Renal cortex interstitium (tissue), 15 donors: ENCODE results near the gene SCNN1B. TPM values are rescaled to one million over a fixed set of nuclear protein-coding genes. Genes with fewer than 3 reads are reported as not detected.
"Not testable (repeated sequence)": the region's sequence is repeated elsewhere in the genome, so short reads cannot be mapped to it uniquely, and the experiment has no call there.

Source experiments
- DNase-seq, 11 donors: peaks; one replicate each; pipeline ENCODE4 v3.0.0-alpha.2; 2013; ENCODE audit warnings: low read depth in 9 of 11, low spot score in 4 of 11; ENCODE audit errors: extremely low read depth in 1 of 11
- long read RNA-seq, 16 experiments: transcript quantifications; one replicate each; lab custom pipeline, GENCODE V29; 2026
- polyA plus RNA-seq, 3 donors: library from polyadenylated mRNA; unstranded; fragments of 120-200 nt; gene quantifications; one replicate each; pipeline ENCODE4 v1.2.1, GENCODE V29; 2013; ENCODE audit not compliant: insufficient read length in 3 of 3

The SCNN1B gene, protein sequence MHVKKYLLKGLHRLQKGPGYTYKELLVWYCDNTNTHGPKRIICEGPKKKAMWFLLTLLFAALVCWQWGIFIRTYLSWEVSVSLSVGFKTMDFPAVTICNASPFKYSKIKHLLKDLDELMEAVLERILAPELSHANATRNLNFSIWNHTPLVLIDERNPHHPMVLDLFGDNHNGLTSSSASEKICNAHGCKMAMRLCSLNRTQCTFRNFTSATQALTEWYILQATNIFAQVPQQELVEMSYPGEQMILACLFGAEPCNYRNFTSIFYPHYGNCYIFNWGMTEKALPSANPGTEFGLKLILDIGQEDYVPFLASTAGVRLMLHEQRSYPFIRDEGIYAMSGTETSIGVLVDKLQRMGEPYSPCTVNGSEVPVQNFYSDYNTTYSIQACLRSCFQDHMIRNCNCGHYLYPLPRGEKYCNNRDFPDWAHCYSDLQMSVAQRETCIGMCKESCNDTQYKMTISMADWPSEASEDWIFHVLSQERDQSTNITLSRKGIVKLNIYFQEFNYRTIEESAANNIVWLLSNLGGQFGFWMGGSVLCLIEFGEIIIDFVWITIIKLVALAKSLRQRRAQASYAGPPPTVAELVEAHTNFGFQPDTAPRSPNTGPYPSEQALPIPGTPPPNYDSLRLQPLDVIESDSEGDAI
- 10 to 100 TPM; 11.2 to 21.8 (median 12.3) TPM for polyA plus RNA-seq
- long read RNA-seq, donor 1: 0 reads
- long read RNA-seq, donor 2, partial matches to known transcripts: 0 of 2 reads
- long read RNA-seq, donor 2, other reads (novel, unspliced or antisense): 0 of 2 reads
- long read RNA-seq, donor 3, partial matches to known transcripts: 0 of 4 reads
- long read RNA-seq, donor 3, other reads (novel, unspliced or antisense): 0 of 4 reads
- long read RNA-seq, donor 4: 0 reads
- long read RNA-seq, donor 5: 0 reads
- long read RNA-seq, donor 6, partial matches to known transcripts: 0 of 7 reads
- long read RNA-seq, donor 6, other reads (novel, unspliced or antisense): 6 of 7 reads
- long read RNA-seq, donor 7: 0 reads
- long read RNA-seq, donor 8: 0 reads
- long read RNA-seq, donor 9: 0 reads
- long read RNA-seq, donor 10: 0 reads
- long read RNA-seq, donor 11, partial matches to known transcripts: 0 of 3 reads
- long read RNA-seq, donor 11, other reads (novel, unspliced or antisense): 0 of 3 reads
- long read RNA-seq, donor 12, partial matches to known transcripts: 0 of 2 reads
- long read RNA-seq, donor 12, other reads (novel, unspliced or antisense): 0 of 2 reads
- long read RNA-seq, donor 13: 0 reads
- long read RNA-seq, donor 14: 0 reads
- long read RNA-seq, donor 15: 0 reads
- long read RNA-seq, donor 16, transcript SCNN1B-202 (13 exons, 2,597 nt): major isoform, 10 of 10 reads
- long read RNA-seq, donor 16, partial matches to known transcripts: 0 of 10 reads
- long read RNA-seq, donor 16, other reads (novel, unspliced or antisense): 0 of 10 reads

DNA sequence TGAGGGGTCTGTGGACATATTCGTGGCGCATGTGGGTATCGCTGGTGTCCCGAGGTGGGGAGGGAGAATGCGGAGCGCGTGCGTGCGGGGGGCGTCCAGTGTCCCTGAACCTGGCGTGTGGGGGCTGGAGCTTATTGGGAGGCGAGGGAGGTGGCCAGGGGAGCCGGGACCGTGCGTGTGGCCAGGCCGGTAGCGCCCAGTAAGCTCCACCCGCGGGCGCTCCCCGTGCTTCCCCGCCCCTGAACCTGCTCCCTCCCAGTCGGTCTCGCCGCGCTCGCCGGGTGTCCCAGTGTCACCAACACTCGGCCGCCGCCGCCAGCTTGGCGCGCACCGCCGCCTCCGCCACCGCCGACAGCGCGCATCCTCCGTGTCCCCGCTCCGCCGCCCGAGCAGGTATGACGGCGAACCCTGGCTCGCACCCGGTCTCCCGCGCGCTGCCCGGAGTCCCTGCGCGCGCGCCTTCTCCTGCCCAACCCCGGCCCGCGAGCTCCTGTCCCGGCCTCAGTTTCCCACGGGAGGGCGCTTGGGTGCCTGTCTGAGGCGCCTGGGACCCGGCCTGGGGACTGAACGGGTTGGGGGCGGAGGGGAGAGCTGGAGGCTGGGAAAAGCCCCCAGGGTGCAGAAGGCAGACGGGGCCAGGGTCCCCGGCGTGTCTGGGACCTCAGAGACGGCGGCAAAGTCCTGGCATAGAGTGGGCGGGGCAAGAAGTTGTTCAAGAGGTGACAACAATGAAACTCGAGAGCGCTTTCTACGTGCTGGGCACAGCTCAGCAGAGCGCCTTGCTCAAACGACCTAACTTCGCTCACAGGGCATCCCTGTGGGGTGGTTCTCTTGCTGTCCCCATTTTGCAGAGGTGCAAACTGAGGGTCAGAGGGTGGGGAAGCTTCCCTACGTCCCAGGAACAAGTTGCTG, at the start of gene SCNN1B:
Gene SCNN1B, plus strand, starts transcription at position 258 of the 912 bp plus-strand sequence. CDS start 46,298 bp downstream, outside the sequence.
- no peak for DNase-seq

DNA sequence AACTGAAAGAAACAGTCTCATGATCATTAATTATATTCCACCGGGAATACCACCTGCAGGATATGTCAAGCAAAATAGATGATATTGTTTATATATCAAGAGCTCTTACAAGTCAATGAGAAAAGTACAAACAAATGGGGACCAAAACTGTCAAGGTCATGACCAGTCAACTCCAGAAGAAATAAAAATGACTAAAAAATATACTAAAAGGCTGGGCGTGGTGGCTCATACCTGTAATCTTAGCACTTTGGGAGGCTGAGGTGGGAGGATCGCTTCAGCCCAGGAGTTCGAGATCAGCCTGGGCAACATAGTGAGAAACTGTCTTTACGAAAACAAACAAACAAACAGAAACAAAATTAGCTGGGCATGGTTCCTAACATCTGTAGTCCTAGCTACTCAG, 49.8 kb upstream of the SCNN1B start:
- DNase-seq: no peak

DNA sequence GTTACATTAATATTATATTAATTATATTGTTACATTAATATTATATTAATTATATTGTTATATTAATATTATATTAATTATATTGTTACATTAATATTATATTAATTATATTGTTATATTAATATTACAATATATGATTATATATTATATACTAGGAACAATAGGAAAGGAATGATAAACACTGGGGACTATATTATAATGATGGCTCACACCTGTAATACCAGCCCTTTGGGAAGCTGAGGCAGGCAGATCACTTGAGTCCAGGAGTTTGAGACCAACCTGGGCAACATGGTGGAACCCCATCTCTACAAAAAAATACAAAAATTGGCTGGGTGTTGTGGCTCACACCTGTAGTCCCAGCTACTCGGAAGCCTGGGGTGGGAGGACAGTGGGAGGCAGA, 48.5 kb upstream of the SCNN1B start:
- DNase-seq: not testable (repeated sequence)

DNA sequence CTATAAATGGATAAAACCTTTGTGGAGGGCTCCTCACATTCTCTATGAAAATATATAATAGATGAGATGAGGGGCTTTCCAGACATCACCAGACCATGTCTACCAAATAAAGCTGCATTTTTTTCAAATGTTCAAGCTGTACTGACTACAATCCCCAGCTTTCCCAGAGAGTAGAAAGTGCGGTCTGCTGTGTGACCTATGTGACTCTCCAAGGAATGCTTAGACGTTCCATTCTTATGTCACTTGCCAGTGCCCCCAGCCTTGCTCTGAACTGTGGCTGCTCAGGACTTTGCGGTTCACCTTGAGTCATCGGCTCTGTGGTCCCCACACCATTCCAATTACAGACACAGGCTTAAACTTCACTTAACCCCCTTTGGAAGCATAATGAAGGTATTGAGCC, 47.8 kb upstream of the SCNN1B start:
- DNase-seq: no peak

DNA sequence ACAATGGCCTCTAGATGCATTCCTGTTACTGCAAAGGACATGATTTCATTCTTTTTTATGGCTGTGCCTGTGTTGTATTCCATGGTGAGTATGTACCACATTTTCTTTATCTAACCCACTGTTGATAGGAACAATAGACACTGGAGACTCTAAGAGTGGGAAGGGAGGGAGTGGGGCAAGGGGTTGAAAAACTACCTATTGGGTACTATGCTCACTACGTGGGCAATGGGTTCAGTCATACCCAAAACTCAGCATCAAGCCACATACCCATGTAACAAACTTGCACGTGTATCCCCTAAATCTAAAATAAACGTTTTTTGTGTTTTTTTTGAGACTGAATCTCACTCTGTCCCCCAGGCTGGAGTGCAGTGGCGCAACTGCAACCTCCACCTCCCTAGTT, 47.1 kb upstream of the SCNN1B start:
- no peak for DNase-seq

DNA sequence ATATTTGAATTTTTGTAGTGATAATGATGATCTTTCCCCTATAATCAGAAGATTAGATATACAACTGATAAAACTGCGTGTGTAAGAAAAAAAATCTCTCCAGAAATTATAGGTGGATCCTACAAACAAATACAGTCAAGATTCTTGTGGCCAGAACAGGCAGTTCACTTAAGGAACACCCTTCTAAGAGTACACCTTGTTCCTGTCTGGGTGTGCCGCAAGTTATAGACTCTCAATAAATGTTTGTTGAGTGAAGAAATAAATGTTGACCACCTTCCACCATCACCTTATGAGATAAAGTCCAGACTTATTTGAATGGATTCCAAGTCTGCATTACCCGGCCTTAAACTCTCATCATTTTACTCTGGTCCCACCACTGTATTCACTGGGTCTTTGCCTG, 45.7 kb upstream of the SCNN1B start:
- no peak for DNase-seq

DNA sequence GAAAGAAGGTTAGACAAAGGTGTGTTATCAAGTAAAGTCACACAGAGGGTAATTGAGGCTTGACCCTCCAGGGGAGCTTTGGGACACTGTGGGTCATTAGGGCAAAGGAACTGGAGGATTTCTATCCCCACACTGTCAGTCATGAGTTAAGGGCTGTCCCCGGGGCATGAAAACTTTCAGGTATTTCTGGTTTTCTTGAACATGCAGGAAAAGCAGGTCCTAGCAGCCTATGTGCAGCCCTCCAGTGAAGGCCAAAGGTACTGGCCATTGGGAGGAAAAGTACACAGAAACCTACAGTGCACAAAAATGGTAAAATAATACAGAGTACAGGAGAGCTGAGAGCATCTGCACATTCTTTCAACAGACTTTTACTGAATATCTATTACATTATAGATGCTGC, 44.4 kb upstream of the SCNN1B start:
- peak in 2 of 11 donors; percentile 22 to 43 for DNase-seq

DNA sequence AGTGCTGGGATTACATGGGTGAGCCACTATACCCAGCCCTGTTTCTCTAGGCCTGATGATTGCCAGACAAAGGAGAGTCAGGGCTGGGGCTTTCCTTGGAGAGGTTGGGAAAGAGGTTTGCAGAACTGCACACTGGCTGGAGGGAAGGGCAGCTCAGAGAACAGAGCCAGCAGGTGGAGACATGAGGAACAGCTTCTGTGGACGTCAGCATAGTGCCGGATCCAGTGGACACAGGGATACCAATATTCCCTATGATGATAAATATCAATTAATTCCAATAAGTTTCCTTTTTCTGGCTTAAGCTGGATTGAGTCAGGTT, 43.2 kb upstream of the SCNN1B start:
- DNase-seq: no peak

DNA sequence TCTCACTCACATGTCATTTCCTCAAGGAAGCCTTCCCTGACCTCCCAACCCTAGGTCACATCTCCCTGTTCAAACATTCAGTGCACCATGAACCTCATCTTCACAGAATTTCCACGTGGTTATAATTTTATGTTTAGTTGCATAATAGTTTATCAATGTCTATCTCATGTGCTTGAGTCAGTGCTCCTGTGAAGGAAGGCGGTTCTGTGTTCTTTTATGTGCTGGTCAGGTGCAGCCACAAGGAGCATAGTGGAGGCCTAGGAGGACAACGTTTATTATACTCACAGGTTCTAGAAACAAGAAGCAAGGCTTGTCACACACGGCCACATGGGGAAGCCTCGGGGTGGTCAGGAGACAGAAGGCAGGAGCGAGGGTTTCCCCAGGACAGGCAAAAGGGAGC, 34.5 kb upstream of the SCNN1B start:
- no peak for DNase-seq

DNA sequence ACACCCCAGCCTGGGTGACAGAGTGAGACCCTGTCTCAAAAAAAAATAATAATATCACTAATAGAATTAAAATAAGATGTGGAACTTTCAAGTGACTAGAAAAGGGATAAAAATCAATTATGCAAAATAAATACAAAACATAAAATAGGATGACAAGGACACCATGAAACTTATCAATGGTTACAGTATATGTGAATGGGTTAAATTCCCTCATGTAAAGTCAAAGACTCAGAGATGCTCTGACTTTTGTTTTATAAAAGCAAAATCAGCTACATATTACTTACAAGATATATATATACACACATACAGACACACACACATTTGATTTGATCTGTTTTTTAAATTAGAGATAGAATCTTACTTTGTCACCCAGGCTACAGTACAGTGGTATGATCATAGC, 33.5 kb upstream of the SCNN1B start:
- no peak for DNase-seq

DNA sequence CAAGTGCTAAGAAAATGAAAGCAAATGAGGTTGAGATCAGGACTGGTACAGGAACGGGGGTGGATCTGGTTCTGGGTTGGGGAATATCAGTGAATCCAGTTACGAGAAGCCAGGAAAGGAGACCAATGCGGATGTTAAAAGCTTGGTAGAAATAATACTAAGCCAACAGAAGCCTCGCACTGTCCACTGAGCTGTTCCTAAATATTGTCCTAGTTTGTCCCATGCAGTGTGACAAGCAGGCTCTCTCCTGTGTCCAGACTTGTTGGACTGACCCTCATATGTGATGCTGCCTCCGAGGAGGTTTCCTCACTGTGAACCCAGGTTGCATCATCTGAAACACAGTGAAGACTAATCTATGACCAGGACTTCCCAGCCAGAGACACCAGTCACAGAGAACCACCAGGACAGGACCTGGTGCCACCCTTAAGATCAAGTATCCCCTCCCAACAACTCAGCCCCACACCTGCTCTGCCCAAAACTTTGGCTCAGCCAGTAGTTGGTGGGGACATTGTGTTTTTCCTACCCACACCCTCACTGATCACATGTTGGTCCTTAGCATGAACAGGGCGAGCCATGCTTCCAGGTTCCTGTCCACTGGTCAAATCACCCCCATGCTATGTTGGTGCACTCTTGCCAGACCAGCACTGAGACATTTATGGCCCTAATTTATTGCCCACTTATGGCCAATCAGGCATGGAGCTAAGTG, 32.7 kb upstream of the SCNN1B start:
- peak in 8 of 11 donors; percentile 23 to 62 (median 48) for DNase-seq

DNA sequence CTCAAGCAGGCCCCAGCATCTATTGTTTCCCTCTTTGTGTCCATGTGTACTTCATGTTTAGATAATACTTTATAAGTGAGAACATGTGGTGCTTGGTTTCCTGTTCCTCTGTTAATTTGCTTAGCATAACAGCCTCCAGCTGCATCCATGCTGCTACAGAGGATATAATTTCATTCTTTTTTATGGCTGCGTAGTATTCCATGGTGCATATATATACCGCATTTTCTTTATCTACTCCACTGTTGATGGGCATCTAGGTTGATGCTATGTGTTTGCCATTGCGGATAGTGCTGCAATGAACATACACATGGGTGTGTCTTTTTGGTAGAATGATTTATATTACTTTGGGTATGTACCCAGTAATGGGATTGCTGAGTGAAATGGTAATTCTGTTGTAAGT, 31.4 kb upstream of the SCNN1B start:
- DNase-seq: no peak

DNA sequence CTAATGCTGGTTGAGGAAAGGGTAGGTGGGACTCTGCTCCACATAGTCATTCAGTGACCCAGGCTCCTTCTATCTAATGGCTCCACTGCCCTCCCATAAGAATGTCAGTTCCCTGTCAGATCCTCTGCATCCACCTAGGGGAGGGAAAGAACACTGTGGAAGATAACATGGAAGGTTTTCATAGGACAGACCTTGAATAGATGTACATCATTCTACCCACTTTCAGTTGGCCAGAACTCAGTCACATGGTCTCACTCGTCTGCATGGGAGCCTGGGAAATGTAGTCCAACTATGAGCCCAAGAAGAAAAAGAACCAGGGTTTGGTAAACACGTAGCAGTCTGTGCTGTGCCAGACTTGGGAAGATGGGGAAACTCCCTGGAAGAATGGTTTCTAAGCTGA, 27.1 kb upstream of the SCNN1B start:
- no peak for DNase-seq

DNA sequence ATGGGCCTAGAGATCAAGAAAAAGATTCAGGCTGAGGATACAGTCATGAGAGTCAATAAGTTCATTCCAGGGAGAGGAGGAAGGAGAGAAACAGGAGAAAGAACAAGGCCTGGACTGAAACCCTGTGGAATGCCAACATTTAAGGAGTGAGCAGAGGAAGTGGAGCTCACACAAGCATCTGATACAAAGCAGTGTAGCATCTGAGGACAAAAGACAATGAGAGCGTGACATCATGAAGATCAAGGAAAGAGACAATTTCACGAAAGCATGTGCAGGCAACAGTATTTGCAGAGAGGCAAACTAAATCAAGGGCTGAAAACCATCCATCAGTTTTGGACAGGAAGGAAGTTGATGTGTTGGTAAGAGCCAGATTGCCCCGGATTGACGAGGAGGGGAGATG, 25.3 kb upstream of the SCNN1B start:
- DNase-seq: no peak

DNA sequence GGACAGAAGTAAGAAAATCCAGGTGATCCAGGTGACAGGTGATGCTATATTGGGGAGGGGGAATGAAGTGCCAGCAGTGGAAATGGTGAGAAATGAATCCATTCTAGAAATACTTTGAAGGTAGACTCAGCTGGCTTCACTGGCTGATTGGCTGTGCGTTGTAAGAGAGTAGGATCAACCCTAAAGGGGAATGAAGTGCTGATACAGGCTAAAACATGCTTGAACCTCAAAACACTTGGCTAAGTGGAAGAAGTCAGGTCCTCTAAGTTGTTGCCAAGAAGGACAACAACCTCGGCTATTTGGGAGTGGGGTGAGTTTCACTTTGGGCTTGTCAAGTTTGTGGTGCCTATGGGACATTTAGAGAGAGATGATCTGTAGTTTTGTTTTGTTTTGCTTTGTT, 24.1 kb upstream of the SCNN1B start:
- no peak for DNase-seq

DNA sequence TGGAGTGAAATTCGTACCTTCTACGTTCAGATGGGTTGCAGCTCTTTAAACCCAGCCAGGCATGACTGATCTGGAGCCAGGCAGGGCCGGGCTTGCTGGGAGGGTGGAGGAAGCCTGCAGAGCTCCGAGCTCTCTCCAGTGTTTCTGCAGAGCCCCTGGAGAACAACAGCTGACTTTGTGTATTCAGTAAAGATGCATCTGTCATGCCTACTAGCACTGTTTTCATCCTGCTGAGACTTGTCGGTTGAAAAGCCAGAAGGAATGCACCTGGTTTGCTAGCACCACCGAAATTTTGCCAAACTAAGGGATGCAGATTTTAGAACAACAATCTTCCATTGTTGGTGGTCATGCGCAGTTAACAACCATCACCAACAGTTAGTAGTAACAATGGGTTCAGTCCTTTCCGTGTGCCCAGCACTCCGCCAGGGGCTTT, 22.4 kb upstream of the SCNN1B start:
- peak in 2 of 11 donors; percentile 32 to 40 for DNase-seq

DNA sequence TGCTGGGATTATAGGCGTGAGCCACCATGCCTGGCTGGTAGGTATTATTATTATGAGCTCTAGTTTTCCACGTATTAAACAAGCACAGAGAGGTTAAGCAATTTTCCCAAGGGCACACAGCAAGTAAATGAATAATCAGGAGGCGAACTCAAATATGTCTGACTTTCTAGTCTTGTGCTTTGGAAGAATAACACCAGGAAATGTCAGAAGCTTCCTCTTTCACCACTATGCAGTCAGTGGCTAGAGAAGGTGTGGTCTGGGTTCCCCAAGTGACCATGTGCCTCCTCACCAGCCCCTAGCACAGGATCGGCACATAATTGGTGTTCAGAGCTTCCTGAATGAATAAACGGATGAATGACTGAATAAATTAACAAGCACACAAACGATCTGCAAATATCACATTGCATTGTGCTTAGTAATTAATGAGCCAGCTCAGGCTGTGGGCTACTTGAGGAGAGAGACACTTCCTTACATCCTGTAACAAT, 21.6 kb upstream of the SCNN1B start:
- no peak for DNase-seq
